Activated CD8-positive, alpha-beta T cell treated with anti-CD3 and anti-CD28 coated beads for 36 hours (primary cell): Measurements from ENCODE around the gene RNF20. TPM values are rescaled to one million over a fixed set of nuclear protein-coding genes. Genes with fewer than 3 reads are reported as not detected.
A peak's percentile ranks its signal among the peaks of the same experiment; 100 is the strongest.

Source experiments
- ATAC-seq: fragments of 200-7000 bp; cut with Tn5 transposase; one replicate; pipeline ENCODE4 v1.10.0; 2021; ENCODE audit warnings: mild to moderate bottlenecking, moderate library complexity
- CTCF ChIA-PET: fragments of 350-600 bp; sonication (Branson Sonifier 250); formaldehyde crosslinking; loops from one replicate; lab custom pipeline; 2021; ENCODE audit warnings: antibody characterized with exemption; lab: Charles Lee
- POLR2A ChIA-PET: fragments of 350-600 bp; sonication (Branson Sonifier 250); formaldehyde crosslinking; loops from one replicate; lab custom pipeline; 2021; ENCODE audit warnings: antibody characterized with exemption; lab: Charles Lee
- DNase-seq: peaks from one replicate; pipeline ENCODE4 v3.0.0-alpha.2; 2020
- H3K27ac Mint-ChIP-seq: one replicate; pipeline ENCODE4 v1.8.0; 2021; ENCODE audit warnings: mild to moderate bottlenecking, mixed read lengths
- H3K27me3 Mint-ChIP-seq: one replicate; pipeline ENCODE4 v1.8.0; 2021; ENCODE audit warnings: mixed read lengths
- H3K36me3 Mint-ChIP-seq: one replicate; pipeline ENCODE4 v1.8.0; 2021; ENCODE audit warnings: low read depth, mixed read lengths
- H3K4me1 Mint-ChIP-seq: one replicate; pipeline ENCODE4 v1.8.0; 2021; ENCODE audit warnings: low read depth, mixed read lengths
- H3K4me3 Mint-ChIP-seq: one replicate; pipeline ENCODE4 v1.8.0; 2021; ENCODE audit warnings: mild to moderate bottlenecking, moderate library complexity, mixed read lengths
- H3K9me3 Mint-ChIP-seq: one replicate; pipeline ENCODE4 v1.8.0; 2021; ENCODE audit warnings: mixed read lengths
- intact Hi-C: fragments of 100-400 bp; cut with micrococcal nuclease; formaldehyde crosslinking; loops from one replicate; pipeline ENCODE4 v1.10.0; 2022
- total RNA-seq, 2 experiments: library from RNA; stranded (reverse); gene quantifications; one replicate each; pipeline ENCODE4 v1.2.3, GENCODE V29; 2021
- TF ChIP-seq, protein P1 (sequence below): fragments of 200-600 bp; IDR thresholded peaks from one replicate; pipeline ENCODE4 v1.8.0; 2022; ENCODE audit warnings: antibody characterized with exemption, mild to moderate bottlenecking

RNF20 gene
- total RNA-seq, 2 experiments from 2014 or later = 30.6 to 39.1 TPM

- ChIA-PET CTCF (interaction anchor here (2.0 kb wide), 1 partner anchor 20 kb away, joined by 6 read pairs; no protein-coding TSS in a partner anchor), POLR2A (no interaction called here)
- DNase-seq (no peak), ATAC-seq (no peak)
- H3K27ac Mint-ChIP-seq = no peak overlapping the region
- H3K36me3 Mint-ChIP-seq = no peaks in the 10 kb centered on the region
- H3K9me3 Mint-ChIP-seq = no peaks in the 10 kb centered on the region
- intact Hi-C loops = no loop called here
- TF ChIP-seq, protein P1, sequence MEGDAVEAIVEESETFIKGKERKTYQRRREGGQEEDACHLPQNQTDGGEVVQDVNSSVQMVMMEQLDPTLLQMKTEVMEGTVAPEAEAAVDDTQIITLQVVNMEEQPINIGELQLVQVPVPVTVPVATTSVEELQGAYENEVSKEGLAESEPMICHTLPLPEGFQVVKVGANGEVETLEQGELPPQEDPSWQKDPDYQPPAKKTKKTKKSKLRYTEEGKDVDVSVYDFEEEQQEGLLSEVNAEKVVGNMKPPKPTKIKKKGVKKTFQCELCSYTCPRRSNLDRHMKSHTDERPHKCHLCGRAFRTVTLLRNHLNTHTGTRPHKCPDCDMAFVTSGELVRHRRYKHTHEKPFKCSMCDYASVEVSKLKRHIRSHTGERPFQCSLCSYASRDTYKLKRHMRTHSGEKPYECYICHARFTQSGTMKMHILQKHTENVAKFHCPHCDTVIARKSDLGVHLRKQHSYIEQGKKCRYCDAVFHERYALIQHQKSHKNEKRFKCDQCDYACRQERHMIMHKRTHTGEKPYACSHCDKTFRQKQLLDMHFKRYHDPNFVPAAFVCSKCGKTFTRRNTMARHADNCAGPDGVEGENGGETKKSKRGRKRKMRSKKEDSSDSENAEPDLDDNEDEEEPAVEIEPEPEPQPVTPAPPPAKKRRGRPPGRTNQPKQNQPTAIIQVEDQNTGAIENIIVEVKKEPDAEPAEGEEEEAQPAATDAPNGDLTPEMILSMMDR = no peak
- no peak overlapping the region for H3K4me3 Mint-ChIP-seq
- H3K27me3 Mint-ChIP-seq = peaks cover 12% of the 10 kb centered on the region
- peaks cover 3% of the 10 kb centered on the region for H3K4me1 Mint-ChIP-seq
Observed at GRCh38 chr9:101509572-101509971, 24.1 kb upstream of the RNF20 start.

GRCh38 chr9:101510459-101510858 lies 23.2 kb upstream of the RNF20 start:
- Mint-ChIP-seq H3K27ac (no peak overlapping the region), H3K27me3 (peaks cover 12% of the 10 kb centered on the region), H3K9me3 (no peaks in the 10 kb centered on the region), H3K4me1 (peaks cover 3% of the 10 kb centered on the region), H3K4me3 (no peak overlapping the region), H3K36me3 (no peaks in the 10 kb centered on the region)
- ChIA-PET CTCF (interaction anchor here (2.0 kb wide), 1 partner anchor 19 kb away, joined by 6 read pairs; no protein-coding TSS in a partner anchor), POLR2A (interaction anchor here (0.6 kb wide), 1 partner anchor 106 kb away, joined by 4 read pairs; no protein-coding TSS in a partner anchor)
- TF ChIP-seq, protein P1 = no peak
- peak; percentile 62 for ATAC-seq
- peak; percentile 11 for DNase-seq
- intact Hi-C loops = no loop called here

GRCh38 chr9:101511009-101511408 lies 22.6 kb upstream of the RNF20 start:
- intact Hi-C loops = no loop called here
- DNase-seq = no peak
- H3K4me1 Mint-ChIP-seq = peaks cover 3% of the 10 kb centered on the region
- H3K27me3 Mint-ChIP-seq = peaks cover 12% of the 10 kb centered on the region
- ChIA-PET POLR2A (interaction anchor here (0.6 kb wide), 1 partner anchor 107 kb away, joined by 4 read pairs; no protein-coding TSS in a partner anchor), CTCF (no interaction called here)
- TF ChIP-seq, protein P1 = no peak
- H3K27ac Mint-ChIP-seq = no peak overlapping the region
- no peaks in the 10 kb centered on the region for H3K9me3 Mint-ChIP-seq
- ATAC-seq = no peak
- no peaks in the 10 kb centered on the region for H3K36me3 Mint-ChIP-seq
- H3K4me3 Mint-ChIP-seq = no peak overlapping the region

GRCh38 chr9:101512116-101512515 lies 21.5 kb upstream of the RNF20 start:
- Mint-ChIP-seq H3K4me1 (peaks cover 3% of the 10 kb centered on the region), H3K27me3 (peaks cover 18% of the 10 kb centered on the region), H3K36me3 (no peaks in the 10 kb centered on the region), H3K4me3 (no peak overlapping the region), H3K9me3 (no peaks in the 10 kb centered on the region), H3K27ac (no peak overlapping the region)
- ATAC-seq = no peak
- TF ChIP-seq, protein P1 = no peak
- ChIA-PET POLR2A (no interaction called here), CTCF (interaction anchor here (2.0 kb wide), 1 partner anchor 18 kb away, joined by 7 read pairs; no protein-coding TSS in a partner anchor)
- no peak for DNase-seq
- intact Hi-C loops = no loop called here

GRCh38 chr9:101513351-101513750 lies 20.3 kb upstream of the RNF20 start:
- intact Hi-C loops = no loop called here
- Mint-ChIP-seq H3K27ac (no peak overlapping the region), H3K4me1 (peaks cover 3% of the 10 kb centered on the region), H3K27me3 (peaks cover 20% of the 10 kb centered on the region), H3K9me3 (no peaks in the 10 kb centered on the region), H3K4me3 (no peak overlapping the region), H3K36me3 (no peaks in the 10 kb centered on the region)
- TF ChIP-seq, protein P1 = no peak
- no peak for DNase-seq
- POLR2A ChIA-PET = no interaction called here
- CTCF ChIA-PET = interaction anchor here (0.6 to 2.0 kb wide), 2 partner anchors 17 to 19 kb away, joined by 3 to 7 read pairs; no protein-coding TSS in a partner anchor
- no peak for ATAC-seq
